Sigmoid colon (tissue), 4 donors: ENCODE results near the gene ZNF608.

Experiments used
- POLR2A ChIP-seq, 2 donors: fragments of 450-650 bp; IDR thresholded peaks; one replicate each; pipeline ENCODE4 v1.6.1; 2016; ENCODE audit warnings: antibody characterized with exemption in 2 of 2, mild to moderate bottlenecking in 2 of 2, moderate library complexity in 2 of 2
- POLR2AphosphoS5 ChIP-seq, 4 donors: sonication (generic); formaldehyde crosslinking; IDR thresholded peaks; one replicate each; pipeline ENCODE4 v1.6.1; 2017; ENCODE audit warnings: antibody characterized with exemption in 4 of 4
- TF ChIP-seq, protein P1 (sequence below), 4 experiments: fragments of 450-650 bp in 3 of 4; fragments of 200-600 bp in 1 of 4; IDR thresholded peaks; one replicate each; pipeline ENCODE4 v1.5.1; 2016 to 2019; ENCODE audit warnings: antibody characterized with exemption in 4 of 4, mild to moderate bottlenecking in 3 of 4, moderate library complexity in 2 of 4

DNA sequence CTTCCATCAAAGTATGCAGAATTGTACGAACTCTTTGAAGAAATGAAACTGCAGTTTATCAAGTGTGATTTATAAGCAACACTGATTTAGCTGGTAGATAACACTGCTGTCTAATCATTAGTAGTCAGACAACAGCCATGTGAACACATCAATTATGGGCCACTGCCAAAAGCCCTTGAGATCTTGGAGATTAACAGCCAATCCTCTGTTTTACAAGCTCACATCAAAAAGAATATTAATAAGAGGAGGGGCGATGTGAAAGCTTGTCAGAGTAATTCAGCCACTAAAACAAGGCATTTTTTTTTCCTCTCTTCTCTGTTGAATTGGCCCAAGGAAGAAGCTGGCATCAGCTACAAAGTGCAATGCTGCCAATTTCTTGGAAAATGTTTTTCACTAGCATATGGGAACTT lies 28.1 kb downstream of the ZNF608 start:
- TF ChIP-seq POLR2A (IDR thresholded peaks at IDR 0.05) (no peak), POLR2AphosphoS5 (IDR thresholded peaks at IDR 0.05) (no peak)
- TF ChIP-seq, protein P1, sequence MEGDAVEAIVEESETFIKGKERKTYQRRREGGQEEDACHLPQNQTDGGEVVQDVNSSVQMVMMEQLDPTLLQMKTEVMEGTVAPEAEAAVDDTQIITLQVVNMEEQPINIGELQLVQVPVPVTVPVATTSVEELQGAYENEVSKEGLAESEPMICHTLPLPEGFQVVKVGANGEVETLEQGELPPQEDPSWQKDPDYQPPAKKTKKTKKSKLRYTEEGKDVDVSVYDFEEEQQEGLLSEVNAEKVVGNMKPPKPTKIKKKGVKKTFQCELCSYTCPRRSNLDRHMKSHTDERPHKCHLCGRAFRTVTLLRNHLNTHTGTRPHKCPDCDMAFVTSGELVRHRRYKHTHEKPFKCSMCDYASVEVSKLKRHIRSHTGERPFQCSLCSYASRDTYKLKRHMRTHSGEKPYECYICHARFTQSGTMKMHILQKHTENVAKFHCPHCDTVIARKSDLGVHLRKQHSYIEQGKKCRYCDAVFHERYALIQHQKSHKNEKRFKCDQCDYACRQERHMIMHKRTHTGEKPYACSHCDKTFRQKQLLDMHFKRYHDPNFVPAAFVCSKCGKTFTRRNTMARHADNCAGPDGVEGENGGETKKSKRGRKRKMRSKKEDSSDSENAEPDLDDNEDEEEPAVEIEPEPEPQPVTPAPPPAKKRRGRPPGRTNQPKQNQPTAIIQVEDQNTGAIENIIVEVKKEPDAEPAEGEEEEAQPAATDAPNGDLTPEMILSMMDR (IDR thresholded peaks at IDR 0.05): no peak
